GM12878 (cell line): ENCODE measurements around the gene CSN1S1. TPM values are rescaled to one million over a fixed set of nuclear protein-coding genes. Genes with fewer than 3 reads are reported as not detected.

Source experiments
- ATAC-seq: fragments of 200-7000 bp; cut with Tn5 transposase; 3 replicates; pipeline ENCODE4 v1.9.1; 2020; ENCODE audit warnings: mild to moderate bottlenecking, moderate library complexity
- BruUV-seq: library from RNA; stranded (reverse); fragments of 400-500 nt; replicated peaks from 2 replicates; lab custom pipeline; 2021; lab: Mats Ljungman, UMichigan
- CTCF ChIA-PET: fragments of 300-600 bp; sonication (Branson Sonifier 250); formaldehyde crosslinking; extraction: SDS; loops from one replicate; lab custom pipeline; 2021; ENCODE audit warnings: inconsistent platforms; lab: Yijun Ruan, JAX
- POLR2A ChIA-PET: fragments of 350-600 bp; formaldehyde crosslinking; extraction: SDS; loops from one replicate; lab custom pipeline; 2021; ENCODE audit warnings: inconsistent platforms; lab: Charles Lee
- RAD21 ChIA-PET: fragments of 300-600 bp; sonication (Branson Sonifier 250); formaldehyde crosslinking; loops from one replicate; lab custom pipeline; 2023; ENCODE audit warnings: antibody characterized with exemption; ENCODE audit not compliant: unreplicated experiment; lab: Charles Lee
- SMC1A ChIA-PET: fragments of 300-600 bp; sonication (Branson Sonifier 250); formaldehyde crosslinking; loops from one replicate; lab custom pipeline; 2023; ENCODE audit not compliant: unreplicated experiment, uncharacterized antibody; lab: Charles Lee
- DNase-seq: peaks from one replicate; pipeline ENCODE4 v3.0.0-alpha.2; 2011; ENCODE audit warnings: low read depth, low spot score
- FAIRE-seq: peaks from 3 replicates; lab custom pipeline; 2011; peaks lifted over from hg19 to GRCh38; lab: Jason Lieb, UNC
- H2AFZ ChIP-seq: 2 replicates; pipeline ENCODE4 v1.6.0; 2011; ENCODE audit warnings: low read depth, low read length, control low read depth; ENCODE audit not compliant: control insufficient read depth
- H3K27ac ChIP-seq: 2 replicates; pipeline ENCODE4 v1.5.1; 2011; ENCODE audit warnings: control low read depth; ENCODE audit not compliant: control insufficient read depth, insufficient read depth
- H3K27me3 ChIP-seq, 2 experiments: replicated peaks in 1 of 2; 2 replicates each; pipeline versions ENCODE4 v1.6.0 to v1.6.1; 2011; ENCODE audit warnings: low read length in 1 of 2; ENCODE audit not compliant: control insufficient read depth in 2 of 2, insufficient read depth in 2 of 2
- H3K36me3 ChIP-seq, 2 experiments: 2 replicates each; pipeline ENCODE4 v1.5.1; 2011; ENCODE audit warnings: low read length in 1 of 2; ENCODE audit not compliant: control insufficient read depth in 2 of 2, insufficient read depth in 2 of 2
- H3K4me1 ChIP-seq: 2 replicates; pipeline ENCODE4 v1.6.1; 2011; ENCODE audit warnings: mild to moderate bottlenecking, low read length, moderate library complexity, mixed read lengths; ENCODE audit not compliant: control insufficient read depth, insufficient read depth
- H3K4me2 ChIP-seq: 2 replicates; pipeline ENCODE4 v1.6.0; 2011; ENCODE audit warnings: control low read depth; ENCODE audit not compliant: control insufficient read depth, insufficient read depth
- H3K4me3 ChIP-seq: fragments of 200-600 bp; sonication (generic); 2 replicates; pipeline ENCODE4 v1.5.1; 2016
- H3K79me2 ChIP-seq: 2 replicates; pipeline ENCODE4 v1.6.0; 2011; ENCODE audit warnings: low read length; ENCODE audit not compliant: control insufficient read depth, insufficient read depth
- H3K9ac ChIP-seq: 2 replicates; pipeline ENCODE4 v1.8.0; 2011; ENCODE audit warnings: low read length, control low read depth, mixed read lengths; ENCODE audit not compliant: control insufficient read depth, insufficient read depth
- H3K9me3 ChIP-seq: replicated peaks from 3 replicates; pipeline ENCODE4 v1.5.1; 2011; ENCODE audit warnings: mild to moderate bottlenecking, low read length; ENCODE audit not compliant: control insufficient read depth, insufficient read depth
- H4K20me1 ChIP-seq: 2 replicates; pipeline ENCODE4 v1.6.0; 2011; ENCODE audit not compliant: control insufficient read depth, insufficient read depth
- MTA3 ChIP-seq: IDR thresholded peaks from 2 replicates; pipeline ENCODE4 v1.6.1; 2012; ENCODE audit warnings: low read length, inconsistent platforms, borderline replicate concordance
- SIX5 ChIP-seq: IDR thresholded peaks from 2 replicates; pipeline ENCODE4 v1.6.1; 2011; ENCODE audit warnings: mild to moderate bottlenecking, low read depth, low read length, moderate library complexity; ENCODE audit not compliant: severe bottlenecking
- SPI1 ChIP-seq: IDR thresholded peaks from 2 replicates; pipeline ENCODE4 v1.6.1; 2011; ENCODE audit warnings: low read depth, mild to moderate bottlenecking, low read length, moderate library complexity, borderline replicate concordance; ENCODE audit not compliant: insufficient read depth
- ZNF207 ChIP-seq: fragments of 450-650 bp; IDR thresholded peaks from 2 replicates; pipeline ENCODE4 v1.6.1; 2014; ENCODE audit warnings: antibody characterized with exemption, mild to moderate bottlenecking, borderline replicate concordance
- ZNF217 ChIP-seq: fragments of 450-650 bp; IDR thresholded peaks from 2 replicates; pipeline ENCODE4 v1.6.1; 2017; ENCODE audit warnings: antibody characterized with exemption, mild to moderate bottlenecking
- ZNF274 ChIP-seq: IDR thresholded peaks from one replicate; pipeline ENCODE4 v1.8.0; 2011; ENCODE audit not compliant: insufficient read length, insufficient read depth
- WGBS: methylation state at CpG from one replicate; pipeline ENCODE4 v1.1.6; 2016; ENCODE audit warnings: low lambda C conversion rate; ENCODE audit not compliant: insufficient replicate concordance, insufficient coverage; ENCODE audit errors: missing lambda C conversion rate; 5-methylcytosine and 5-hydroxymethylcytosine counted together
- in situ Hi-C: fragments of 300-500 bp; cut with MboI; formaldehyde crosslinking; loops from 9 replicates; pipeline ENCODE4 v1.14.3; 2018; ENCODE audit warnings: mixed read lengths
- intact Hi-C: fragments of 100-400 bp; cut with micrococcal nuclease; formaldehyde crosslinking; loops from one replicate; pipeline ENCODE4 v1.14.2; 2022; ENCODE audit not compliant: unreplicated experiment
- polyA plus RNA-seq, 11 experiments: library from polyadenylated mRNA; depleted of rRNA in 4 of 11; unstranded in 6 of 11; stranded (reverse) in 5 of 11; fragments of >200 nt; fragmentation: Nextera tagmentation in 4 of 11; fragmentation: Illumina TruSeq in 1 of 11; extraction: Ambion mirVana in 4 of 11; extraction: Trizol in 1 of 11; gene quantifications; 1 replicate in 1 of 11; 2 replicates in 10 of 11; pipeline versions ENCODE4 v1.2.1 to v1.2.3, GENCODE V29; 2011 to 2016; ENCODE audit warnings: inconsistent platforms in 2 of 11, missing spikeins in 2 of 11, low read depth in 1 of 11
- total RNA-seq, 4 experiments: library from RNA; depleted of rRNA in 3 of 4; stranded (reverse); fragments of >200 nt in 3 of 4; fragmentation: Illumina TruSeq in 1 of 4; extraction: Trizol in 1 of 4; gene quantifications; 2 replicates each; pipeline versions ENCODE4 v1.2.1 to v1.2.3, GENCODE V29; 2013 to 2021
- TF ChIP-seq, protein P1 (sequence below): fragments of 450-650 bp; IDR thresholded peaks from 2 replicates; pipeline ENCODE4 v1.6.1; 2017; ENCODE audit warnings: mild to moderate bottlenecking
- TF ChIP-seq, protein P2 (sequence below): fragments of 450-650 bp; IDR thresholded peaks from 2 replicates; pipeline ENCODE4 v1.6.1; 2017; ENCODE audit warnings: mild to moderate bottlenecking, low read depth, inconsistent platforms; ENCODE audit not compliant: poor library complexity, severe bottlenecking
- TF ChIP-seq, protein P3 (sequence below): fragments of 450-650 bp; IDR thresholded peaks from 2 replicates; pipeline ENCODE4 v1.6.1; 2014; ENCODE audit warnings: mild to moderate bottlenecking
- TF ChIP-seq, protein P4 (sequence below): IDR thresholded peaks from 2 replicates; pipeline ENCODE4 v1.6.1; 2011; ENCODE audit warnings: borderline replicate concordance, low read depth, mild to moderate bottlenecking, moderate library complexity, low read length; ENCODE audit not compliant: insufficient read depth, poor library complexity, severe bottlenecking

CSN1S1 gene
- total and polyA plus RNA-seq, 10 of the 15 experiments (the other 5 are each of a cell fraction or from before 2014, with no cell fraction given): not detected

DNA sequence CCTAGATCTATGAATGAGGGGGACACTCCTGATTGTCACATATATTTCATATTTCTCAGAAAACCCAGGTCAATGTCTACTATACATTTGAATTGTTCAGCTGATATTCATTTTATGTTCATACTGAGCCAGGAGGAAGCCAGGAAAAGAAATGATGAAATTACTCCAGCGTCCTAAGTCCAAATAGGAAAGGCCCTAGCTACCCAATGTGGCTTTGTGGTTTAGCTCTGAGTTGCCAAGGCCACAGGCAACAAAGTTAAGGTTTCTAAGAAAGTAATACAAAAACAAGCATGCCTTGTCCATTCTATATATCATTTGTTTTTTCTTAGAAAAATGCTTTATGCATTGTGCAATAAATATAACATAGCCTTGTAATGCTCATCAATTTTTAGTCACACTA is 39.2 kb downstream of the CSN1S1 start:
- WGBS: 0% methylated on average over 1 of the region's 1 CpG
- ChIA-PET SMC1A (interaction anchor here (0.9 kb wide), 1 partner anchor 8 kb away, joined by 3 read pairs; no protein-coding TSS in a partner anchor), RAD21 (no interaction called here), POLR2A (no interaction called here), CTCF (no interaction called here)
- H4K20me1 ChIP-seq: no peaks in the 10 kb centered on the region
- no peaks in the 10 kb centered on the region for H3K4me1 ChIP-seq
- TF ChIP-seq, protein P1, sequence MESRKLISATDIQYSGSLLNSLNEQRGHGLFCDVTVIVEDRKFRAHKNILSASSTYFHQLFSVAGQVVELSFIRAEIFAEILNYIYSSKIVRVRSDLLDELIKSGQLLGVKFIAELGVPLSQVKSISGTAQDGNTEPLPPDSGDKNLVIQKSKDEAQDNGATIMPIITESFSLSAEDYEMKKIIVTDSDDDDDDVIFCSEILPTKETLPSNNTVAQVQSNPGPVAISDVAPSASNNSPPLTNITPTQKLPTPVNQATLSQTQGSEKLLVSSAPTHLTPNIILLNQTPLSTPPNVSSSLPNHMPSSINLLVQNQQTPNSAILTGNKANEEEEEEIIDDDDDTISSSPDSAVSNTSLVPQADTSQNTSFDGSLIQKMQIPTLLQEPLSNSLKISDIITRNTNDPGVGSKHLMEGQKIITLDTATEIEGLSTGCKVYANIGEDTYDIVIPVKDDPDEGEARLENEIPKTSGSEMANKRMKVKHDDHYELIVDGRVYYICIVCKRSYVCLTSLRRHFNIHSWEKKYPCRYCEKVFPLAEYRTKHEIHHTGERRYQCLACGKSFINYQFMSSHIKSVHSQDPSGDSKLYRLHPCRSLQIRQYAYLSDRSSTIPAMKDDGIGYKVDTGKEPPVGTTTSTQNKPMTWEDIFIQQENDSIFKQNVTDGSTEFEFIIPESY: no peak
- TF ChIP-seq, protein P2, sequence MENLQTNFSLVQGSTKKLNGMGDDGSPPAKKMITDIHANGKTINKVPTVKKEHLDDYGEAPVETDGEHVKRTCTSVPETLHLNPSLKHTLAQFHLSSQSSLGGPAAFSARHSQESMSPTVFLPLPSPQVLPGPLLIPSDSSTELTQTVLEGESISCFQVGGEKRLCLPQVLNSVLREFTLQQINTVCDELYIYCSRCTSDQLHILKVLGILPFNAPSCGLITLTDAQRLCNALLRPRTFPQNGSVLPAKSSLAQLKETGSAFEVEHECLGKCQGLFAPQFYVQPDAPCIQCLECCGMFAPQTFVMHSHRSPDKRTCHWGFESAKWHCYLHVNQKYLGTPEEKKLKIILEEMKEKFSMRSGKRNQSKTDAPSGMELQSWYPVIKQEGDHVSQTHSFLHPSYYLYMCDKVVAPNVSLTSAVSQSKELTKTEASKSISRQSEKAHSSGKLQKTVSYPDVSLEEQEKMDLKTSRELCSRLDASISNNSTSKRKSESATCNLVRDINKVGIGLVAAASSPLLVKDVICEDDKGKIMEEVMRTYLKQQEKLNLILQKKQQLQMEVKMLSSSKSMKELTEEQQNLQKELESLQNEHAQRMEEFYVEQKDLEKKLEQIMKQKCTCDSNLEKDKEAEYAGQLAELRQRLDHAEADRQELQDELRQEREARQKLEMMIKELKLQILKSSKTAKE: no peak
- TF ChIP-seq ZNF274 (no peak), SPI1 (no peak), MTA3 (no peak), ZNF207 (no peak), ZNF217 (no peak), SIX5 (no peak)
- TF ChIP-seq, protein P3, sequence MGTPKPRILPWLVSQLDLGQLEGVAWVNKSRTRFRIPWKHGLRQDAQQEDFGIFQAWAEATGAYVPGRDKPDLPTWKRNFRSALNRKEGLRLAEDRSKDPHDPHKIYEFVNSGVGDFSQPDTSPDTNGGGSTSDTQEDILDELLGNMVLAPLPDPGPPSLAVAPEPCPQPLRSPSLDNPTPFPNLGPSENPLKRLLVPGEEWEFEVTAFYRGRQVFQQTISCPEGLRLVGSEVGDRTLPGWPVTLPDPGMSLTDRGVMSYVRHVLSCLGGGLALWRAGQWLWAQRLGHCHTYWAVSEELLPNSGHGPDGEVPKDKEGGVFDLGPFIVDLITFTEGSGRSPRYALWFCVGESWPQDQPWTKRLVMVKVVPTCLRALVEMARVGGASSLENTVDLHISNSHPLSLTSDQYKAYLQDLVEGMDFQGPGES: no peak
- TF ChIP-seq, protein P4, sequence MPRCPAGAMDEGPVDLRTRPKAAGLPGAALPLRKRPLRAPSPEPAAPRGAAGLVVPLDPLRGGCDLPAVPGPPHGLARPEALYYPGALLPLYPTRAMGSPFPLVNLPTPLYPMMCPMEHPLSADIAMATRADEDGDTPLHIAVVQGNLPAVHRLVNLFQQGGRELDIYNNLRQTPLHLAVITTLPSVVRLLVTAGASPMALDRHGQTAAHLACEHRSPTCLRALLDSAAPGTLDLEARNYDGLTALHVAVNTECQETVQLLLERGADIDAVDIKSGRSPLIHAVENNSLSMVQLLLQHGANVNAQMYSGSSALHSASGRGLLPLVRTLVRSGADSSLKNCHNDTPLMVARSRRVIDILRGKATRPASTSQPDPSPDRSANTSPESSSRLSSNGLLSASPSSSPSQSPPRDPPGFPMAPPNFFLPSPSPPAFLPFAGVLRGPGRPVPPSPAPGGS: no peak
- in situ Hi-C loops (no loop called here), intact Hi-C loops (no loop called here)
- H2AFZ ChIP-seq: no peak overlapping the region
- H3K27ac ChIP-seq: no peak overlapping the region
- H3K9me3 ChIP-seq: no peaks in the 10 kb centered on the region
- H3K79me2 ChIP-seq: no peaks in the 10 kb centered on the region
- BruUV-seq: no TSS peak
- H3K9ac ChIP-seq: no peak overlapping the region
- H3K27me3 ChIP-seq: no peaks in the 10 kb centered on the region
- no peak for ATAC-seq
- no peak overlapping the region for H3K4me3 ChIP-seq
- FAIRE-seq: no peak
- H3K36me3 ChIP-seq: no peaks in the 10 kb centered on the region
- no peak overlapping the region for H3K4me2 ChIP-seq
- DNase-seq: no peak
